ENCODE data around the gene RAPGEF6. TPM values are rescaled to one million over a fixed set of nuclear protein-coding genes. Genes with fewer than 3 reads are reported as not detected.

RAPGEF6 gene
- total RNA-seq, 1 experiment from 2014 or later: 25.0 TPM

GRCh38 chr5:131630208-131630962 is 4.6 kb downstream of the RAPGEF6 start:
- CTCF ChIA-PET: no interaction called here
- peak overlapping the region; percentile 57 for H3K27ac ChIP-seq (ENCODE audit: low read length)

GRCh38 chr5:131628990-131629389 is 6.0 kb downstream of the RAPGEF6 start:
- POLR2A ChIA-PET: no interaction called here
- Histone ChIP-seq H3K9me3 (ENCODE audit: control insufficient read depth, insufficient read depth, low read depth, low read length) (no peaks in the 10 kb centered on the region), H3K36me3 (ENCODE audit: control insufficient read depth, insufficient read depth, low read length) (no peaks in the 10 kb centered on the region; the same call in 1 of the 2 replicates), H3K27me3 (ENCODE audit: control insufficient read depth, insufficient read depth, low read length) (no peaks in the 10 kb centered on the region), H3K4me1 (ENCODE audit: control insufficient read depth, insufficient read depth, low read length) (peaks cover 24% of the 10 kb centered on the region), H3K27ac (ENCODE audit: low read length) (no peak overlapping the region), H3K4me3 (ENCODE audit: low read depth in 2 of 2, low read length in 2 of 2) (no peak overlapping the region)
- ATAC-seq (peak; percentile 59; the same call in 1 of the 2 replicates), DNase-seq (ENCODE audit: low read depth, low spot score) (no peak)
- in situ Hi-C loops (cut with HindIII; ENCODE audit: low pct_unique_long_range_greater_than_20kb, low sequenced_read_pairs): no loop called here
- intact Hi-C loops (cut with micrococcal nuclease; ENCODE audit: unreplicated experiment): no loop called here
- CTCF ChIA-PET: no interaction called here
- TF ChIP-seq SIN3A (IDR thresholded peaks at IDR 0.05; ENCODE audit: borderline replicate concordance, insufficient read depth, low read depth, low read length) (no peak), TCF7L2 (IDR thresholded peaks at IDR 0.05; ENCODE audit: low read depth, low read length) (no peak), CTCF (IDR thresholded peaks at IDR 0.05) (no peak), POLR2AphosphoS5 (IDR thresholded peaks at IDR 0.05; ENCODE audit: low read depth, low read length) (no peak), REST (IDR thresholded peaks at IDR 0.05; ENCODE audit: insufficient read depth in 1 of 2, low read depth in 2 of 2, low read length in 1 of 2) (no peak)
- BruUV-seq (replicated peaks): no TSS peak

More at GRCh38 chr5:131630208-131630962, 4.6 kb downstream of the RAPGEF6 start:
- in situ Hi-C loops (cut with HindIII; ENCODE audit: low pct_unique_long_range_greater_than_20kb, low sequenced_read_pairs): no loop called here
- no peak overlapping the region for H3K4me3 ChIP-seq (ENCODE audit: low read depth in 2 of 2, low read length in 2 of 2)
- BruUV-seq (replicated peaks): no TSS peak
- H3K36me3 ChIP-seq (ENCODE audit: control insufficient read depth, insufficient read depth, low read length): peaks cover 2% of the 10 kb centered on the region; the same call in 1 of the 2 replicates
- H3K9me3 ChIP-seq (ENCODE audit: control insufficient read depth, insufficient read depth, low read depth, low read length): no peaks in the 10 kb centered on the region
- peaks cover 24% of the 10 kb centered on the region for H3K4me1 ChIP-seq (ENCODE audit: control insufficient read depth, insufficient read depth, low read length)
- DNase-seq (ENCODE audit: low read depth, low spot score) (no peak), ATAC-seq (no peak)
- intact Hi-C loops (cut with micrococcal nuclease; ENCODE audit: unreplicated experiment): no loop called here
- no peaks in the 10 kb centered on the region for H3K27me3 ChIP-seq (ENCODE audit: control insufficient read depth, insufficient read depth, low read length)
- POLR2A ChIA-PET: interaction anchor here (0.6 kb wide), 1 partner anchor 663 kb away, joined by 6 read pairs; no protein-coding TSS in a partner anchor
- no peak for TF ChIP-seq SIN3A (IDR thresholded peaks at IDR 0.05; ENCODE audit: borderline replicate concordance, insufficient read depth, low read depth, low read length)
- no peak for TF ChIP-seq POLR2AphosphoS5 (IDR thresholded peaks at IDR 0.05; ENCODE audit: low read depth, low read length)
- no peak for TF ChIP-seq TCF7L2 (IDR thresholded peaks at IDR 0.05; ENCODE audit: low read depth, low read length)
- no peak for TF ChIP-seq REST (IDR thresholded peaks at IDR 0.05; ENCODE audit: insufficient read depth in 1 of 2, low read depth in 2 of 2, low read length in 1 of 2)
- no peak for TF ChIP-seq CTCF (IDR thresholded peaks at IDR 0.05)
